Measurements from ENCODE around the gene SREK1. TPM values are rescaled to one million over a fixed set of nuclear protein-coding genes. Genes with fewer than 3 reads are reported as not detected.

SREK1 gene
- total and polyA plus RNA-seq, 9 of the 15 experiments (the other 6 are each of a cell fraction or from before 2014, with no cell fraction given), result 40.8 to 128 (median 81.9) TPM

DNA sequence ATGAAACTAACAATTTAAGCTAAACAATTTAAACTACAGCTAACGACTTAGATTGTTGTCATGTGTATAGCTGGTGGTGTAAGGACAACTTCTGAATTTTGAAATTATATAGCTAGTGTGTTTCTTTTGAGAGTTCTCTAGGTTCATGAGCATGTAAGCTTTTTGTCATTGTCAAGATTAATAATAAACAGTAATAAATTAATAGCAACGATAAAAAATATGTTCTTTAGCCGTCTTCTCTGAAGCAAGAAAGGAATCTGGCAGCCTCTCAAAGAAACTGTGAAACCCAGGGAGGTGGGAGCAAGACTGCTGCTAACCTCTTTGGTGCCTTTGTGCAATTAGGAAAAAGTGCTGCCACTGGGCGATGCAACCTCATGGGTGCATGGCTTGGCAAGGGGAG is 59.4 kb downstream of the SREK1 start:
- Histone ChIP-seq H3K79me2 (ENCODE audit: control insufficient read depth, insufficient read depth, low read length) (no peaks in the 10 kb centered on the region), H3K4me3 (no peak overlapping the region), H3K9me3 (replicated peaks; ENCODE audit: control insufficient read depth, insufficient read depth, low read depth, low read length) (no peaks in the 10 kb centered on the region), H3K9me1 (ENCODE audit: control insufficient read depth, insufficient read depth, low read length) (no peaks in the 10 kb centered on the region), H3K4me1 (replicated peaks in 1 of 2; ENCODE audit: control insufficient read depth in 2 of 2, insufficient read depth in 2 of 2, low read length in 2 of 2) (no peaks in the 10 kb centered on the region; a peak in 1 of 5 replicates), H3K27me3 (ENCODE audit: control insufficient read depth in 2 of 2, insufficient read depth in 2 of 2, low read length in 2 of 2) (no peaks in the 10 kb centered on the region), H3K9ac (ENCODE audit: insufficient read depth in 1 of 2, low read depth in 2 of 2, low read length in 2 of 2) (no peak overlapping the region), H3K4me2 (ENCODE audit: insufficient read depth, low read length) (no peak overlapping the region), H4K20me1 (replicated peaks; ENCODE audit: control insufficient read depth, insufficient read depth, low read length) (no peaks in the 10 kb centered on the region), H2AFZ (ENCODE audit: low read depth, low read length) (no peak overlapping the region), H3K27ac (ENCODE audit: extremely low read depth, low read depth, low read length) (no peak overlapping the region), H3K36me3 (ENCODE audit: control insufficient read depth, insufficient read depth, low read length) (no peaks in the 10 kb centered on the region)
- intact Hi-C loops (cut with micrococcal nuclease) (no loop called here), in situ Hi-C loops (cut with MboI) (no loop called here)
- DNase-seq (ENCODE audit: extremely low read depth in 1 of 4, low spot score in 3 of 4) (no peak), FAIRE-seq (no peak), ATAC-seq (no peak)
- ChIA-PET POLR2A (interaction anchor here (0.7 kb wide), 1 partner anchor 449 kb away, joined by 3 read pairs; no protein-coding TSS in a partner anchor), CTCF (ENCODE audit: low intra/inter-chr PET ratio) (no interaction called here)
- no TSS peak for BruUV-seq (replicated peaks)
- 11% methylated on average over 4 of the region's 4 CpGs for WGBS (ENCODE audit: insufficient coverage, low coverage, missing lambda C conversion rate)
- TF ChIP-seq ILK (tag; IDR thresholded peaks at IDR 0.05; ENCODE audit: borderline replicate concordance, low read depth) (no peak), SMARCA4 (IDR thresholded peaks at IDR 0.05) (no peak), RBFOX2 (IDR thresholded peaks at IDR 0.05; ENCODE audit: low read depth, low read length) (no peak), ZNF134 (CRISPR knock-in tag; conservative IDR thresholded peaks at IDR 0.05) (no peak), LARP7 (IDR thresholded peaks at IDR 0.05) (no peak), NFIX (CRISPR knock-in tag; IDR thresholded peaks at IDR 0.05; ENCODE audit: low read depth) (no peak), CHD4 (IDR thresholded peaks at IDR 0.05; ENCODE audit: insufficient read depth, insufficient replicate concordance, low read depth, low read length, poor library complexity, severe bottlenecking) (no peak), MEF2D (tag; conservative IDR thresholded peaks at IDR 0.05; ENCODE audit: low read depth) (no peak), ATF2 (CRISPR knock-in tag; IDR thresholded peaks at IDR 0.05) (no peak), CHD2 (IDR thresholded peaks at IDR 0.05; ENCODE audit: low read depth, low read length) (no peak)
- TF ChIP-seq, protein P1, sequence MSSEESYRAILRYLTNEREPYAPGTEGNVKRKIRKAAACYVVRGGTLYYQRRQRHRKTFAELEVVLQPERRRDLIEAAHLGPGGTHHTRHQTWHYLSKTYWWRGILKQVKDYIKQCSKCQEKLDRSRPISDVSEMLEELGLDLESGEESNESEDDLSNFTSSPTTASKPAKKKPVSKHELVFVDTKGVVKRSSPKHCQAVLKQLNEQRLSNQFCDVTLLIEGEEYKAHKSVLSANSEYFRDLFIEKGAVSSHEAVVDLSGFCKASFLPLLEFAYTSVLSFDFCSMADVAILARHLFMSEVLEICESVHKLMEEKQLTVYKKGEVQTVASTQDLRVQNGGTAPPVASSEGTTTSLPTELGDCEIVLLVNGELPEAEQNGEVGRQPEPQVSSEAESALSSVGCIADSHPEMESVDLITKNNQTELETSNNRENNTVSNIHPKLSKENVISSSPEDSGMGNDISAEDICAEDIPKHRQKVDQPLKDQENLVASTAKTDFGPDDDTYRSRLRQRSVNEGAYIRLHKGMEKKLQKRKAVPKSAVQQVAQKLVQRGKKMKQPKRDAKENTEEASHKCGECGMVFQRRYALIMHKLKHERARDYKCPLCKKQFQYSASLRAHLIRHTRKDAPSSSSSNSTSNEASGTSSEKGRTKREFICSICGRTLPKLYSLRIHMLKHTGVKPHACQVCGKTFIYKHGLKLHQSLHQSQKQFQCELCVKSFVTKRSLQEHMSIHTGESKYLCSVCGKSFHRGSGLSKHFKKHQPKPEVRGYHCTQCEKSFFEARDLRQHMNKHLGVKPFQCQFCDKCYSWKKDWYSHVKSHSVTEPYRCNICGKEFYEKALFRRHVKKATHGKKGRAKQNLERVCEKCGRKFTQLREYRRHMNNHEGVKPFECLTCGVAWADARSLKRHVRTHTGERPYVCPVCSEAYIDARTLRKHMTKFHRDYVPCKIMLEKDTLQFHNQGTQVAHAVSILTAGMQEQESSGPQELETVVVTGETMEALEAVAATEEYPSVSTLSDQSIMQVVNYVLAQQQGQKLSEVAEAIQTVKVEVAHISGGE (CRISPR knock-in tag; IDR thresholded peaks at IDR 0.05), result no peak
- TF ChIP-seq, protein P2, sequence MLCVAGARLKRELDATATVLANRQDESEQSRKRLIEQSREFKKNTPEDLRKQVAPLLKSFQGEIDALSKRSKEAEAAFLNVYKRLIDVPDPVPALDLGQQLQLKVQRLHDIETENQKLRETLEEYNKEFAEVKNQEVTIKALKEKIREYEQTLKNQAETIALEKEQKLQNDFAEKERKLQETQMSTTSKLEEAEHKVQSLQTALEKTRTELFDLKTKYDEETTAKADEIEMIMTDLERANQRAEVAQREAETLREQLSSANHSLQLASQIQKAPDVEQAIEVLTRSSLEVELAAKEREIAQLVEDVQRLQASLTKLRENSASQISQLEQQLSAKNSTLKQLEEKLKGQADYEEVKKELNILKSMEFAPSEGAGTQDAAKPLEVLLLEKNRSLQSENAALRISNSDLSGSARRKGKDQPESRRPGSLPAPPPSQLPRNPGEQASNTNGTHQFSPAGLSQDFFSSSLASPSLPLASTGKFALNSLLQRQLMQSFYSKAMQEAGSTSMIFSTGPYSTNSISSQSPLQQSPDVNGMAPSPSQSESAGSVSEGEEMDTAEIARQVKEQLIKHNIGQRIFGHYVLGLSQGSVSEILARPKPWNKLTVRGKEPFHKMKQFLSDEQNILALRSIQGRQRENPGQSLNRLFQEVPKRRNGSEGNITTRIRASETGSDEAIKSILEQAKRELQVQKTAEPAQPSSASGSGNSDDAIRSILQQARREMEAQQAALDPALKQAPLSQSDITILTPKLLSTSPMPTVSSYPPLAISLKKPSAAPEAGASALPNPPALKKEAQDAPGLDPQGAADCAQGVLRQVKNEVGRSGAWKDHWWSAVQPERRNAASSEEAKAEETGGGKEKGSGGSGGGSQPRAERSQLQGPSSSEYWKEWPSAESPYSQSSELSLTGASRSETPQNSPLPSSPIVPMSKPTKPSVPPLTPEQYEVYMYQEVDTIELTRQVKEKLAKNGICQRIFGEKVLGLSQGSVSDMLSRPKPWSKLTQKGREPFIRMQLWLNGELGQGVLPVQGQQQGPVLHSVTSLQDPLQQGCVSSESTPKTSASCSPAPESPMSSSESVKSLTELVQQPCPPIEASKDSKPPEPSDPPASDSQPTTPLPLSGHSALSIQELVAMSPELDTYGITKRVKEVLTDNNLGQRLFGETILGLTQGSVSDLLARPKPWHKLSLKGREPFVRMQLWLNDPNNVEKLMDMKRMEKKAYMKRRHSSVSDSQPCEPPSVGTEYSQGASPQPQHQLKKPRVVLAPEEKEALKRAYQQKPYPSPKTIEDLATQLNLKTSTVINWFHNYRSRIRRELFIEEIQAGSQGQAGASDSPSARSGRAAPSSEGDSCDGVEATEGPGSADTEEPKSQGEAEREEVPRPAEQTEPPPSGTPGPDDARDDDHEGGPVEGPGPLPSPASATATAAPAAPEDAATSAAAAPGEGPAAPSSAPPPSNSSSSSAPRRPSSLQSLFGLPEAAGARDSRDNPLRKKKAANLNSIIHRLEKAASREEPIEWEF (CRISPR knock-in tag; IDR thresholded peaks at IDR 0.05), result no peak
